ENCODE measurements around the gene CD160.
"Not testable (repeated sequence)": the region's sequence is repeated elsewhere in the genome, so short reads cannot be mapped to it uniquely, and the experiment has no call there.

CD160 gene

GRCh38 chr1:145759721-145760120 lies 40.4 kb downstream of the CD160 start:
- H3K4me3 ChIP-seq (replicated peaks in 1 of 2; ENCODE audit: low read depth in 2 of 2, low read length in 2 of 2), result no peak overlapping the region
- DNase-seq (ENCODE audit: low read depth in 2 of 2), result no peak
- TF ChIP-seq CTCF (IDR thresholded peaks at IDR 0.05; ENCODE audit: low read depth, low read length), result no peak

GRCh38 chr1:145760395-145760949 lies 41.2 kb downstream of the CD160 start:
- H3K4me3 ChIP-seq (replicated peaks in 1 of 2; ENCODE audit: low read depth in 2 of 2, low read length in 2 of 2); DNase-seq (ENCODE audit: low read depth in 2 of 2): not testable (repeated sequence)

GRCh38 chr1:145761498-145761897 lies 42.2 kb downstream of the CD160 start:
- not testable (repeated sequence) for DNase-seq (ENCODE audit: low read depth in 2 of 2); H3K4me3 ChIP-seq (replicated peaks in 1 of 2; ENCODE audit: low read depth in 2 of 2, low read length in 2 of 2)

GRCh38 chr1:145762001-145762400 lies 42.7 kb downstream of the CD160 start:
- not testable (repeated sequence) for DNase-seq (ENCODE audit: low read depth in 2 of 2); H3K4me3 ChIP-seq (replicated peaks in 1 of 2; ENCODE audit: low read depth in 2 of 2, low read length in 2 of 2)

GRCh38 chr1:145764231-145764940 lies 45.1 kb downstream of the CD160 start:
- H3K4me3 ChIP-seq (replicated peaks in 1 of 2; ENCODE audit: low read depth in 2 of 2, low read length in 2 of 2), result not testable (repeated sequence)

GRCh38 chr1:145765127-145765526 lies 45.8 kb downstream of the CD160 start:
- DNase-seq (ENCODE audit: low read depth in 2 of 2); H3K4me3 ChIP-seq (replicated peaks in 1 of 2; ENCODE audit: low read depth in 2 of 2, low read length in 2 of 2): not testable (repeated sequence)

More at GRCh38 chr1:145764231-145764940, 45.1 kb downstream of the CD160 start:
- not testable (repeated sequence) for DNase-seq (ENCODE audit: low read depth in 2 of 2)

- not testable (repeated sequence) for DNase-seq (ENCODE audit: low read depth in 2 of 2); H3K4me3 ChIP-seq (replicated peaks in 1 of 2; ENCODE audit: low read depth in 2 of 2, low read length in 2 of 2)
Observed at GRCh38 chr1:145765585-145766360, 46.5 kb downstream of the CD160 start.

GRCh38 chr1:145766926-145767325 lies 47.6 kb downstream of the CD160 start:
- not testable (repeated sequence) for H3K4me3 ChIP-seq (replicated peaks in 1 of 2; ENCODE audit: low read depth in 2 of 2, low read length in 2 of 2); DNase-seq (ENCODE audit: low read depth in 2 of 2)

GRCh38 chr1:145768004-145768403 lies 48.7 kb downstream of the CD160 start:
- H3K4me3 ChIP-seq (replicated peaks in 1 of 2; ENCODE audit: low read depth in 2 of 2, low read length in 2 of 2); DNase-seq (ENCODE audit: low read depth in 2 of 2): not testable (repeated sequence)

GRCh38 chr1:145771056-145771455 lies 51.8 kb downstream of the CD160 start:
- no peak for TF ChIP-seq CTCF (IDR thresholded peaks at IDR 0.05; ENCODE audit: low read depth, low read length)
- no peak for DNase-seq (ENCODE audit: low read depth in 2 of 2)
- no peak overlapping the region for H3K4me3 ChIP-seq (replicated peaks in 1 of 2; ENCODE audit: low read depth in 2 of 2, low read length in 2 of 2)

- H3K4me3 ChIP-seq (replicated peaks in 1 of 2; ENCODE audit: low read depth in 2 of 2, low read length in 2 of 2), result no peak overlapping the region
- TF ChIP-seq CTCF (IDR thresholded peaks at IDR 0.05; ENCODE audit: low read depth, low read length), result no peak
- no peak for DNase-seq (ENCODE audit: low read depth in 2 of 2)
Observed at GRCh38 chr1:145773423-145773822, 54.1 kb downstream of the CD160 start.

All from cardiac fibroblast (primary cell).